GM12872 (cell line): Measurements from ENCODE around the gene PACSIN2.

Experiments used
- TF ChIP-seq, protein P1 (sequence below): IDR thresholded peaks from 3 replicates; pipeline ENCODE4 v1.5.1; 2011; ENCODE audit warnings: low read depth, mild to moderate bottlenecking, low read length, moderate library complexity; ENCODE audit not compliant: insufficient read depth

The PACSIN2 gene

GRCh38 chr22:42895541-42895981 lies 119.4 kb downstream of the PACSIN2 start:
- TF ChIP-seq, protein P1, sequence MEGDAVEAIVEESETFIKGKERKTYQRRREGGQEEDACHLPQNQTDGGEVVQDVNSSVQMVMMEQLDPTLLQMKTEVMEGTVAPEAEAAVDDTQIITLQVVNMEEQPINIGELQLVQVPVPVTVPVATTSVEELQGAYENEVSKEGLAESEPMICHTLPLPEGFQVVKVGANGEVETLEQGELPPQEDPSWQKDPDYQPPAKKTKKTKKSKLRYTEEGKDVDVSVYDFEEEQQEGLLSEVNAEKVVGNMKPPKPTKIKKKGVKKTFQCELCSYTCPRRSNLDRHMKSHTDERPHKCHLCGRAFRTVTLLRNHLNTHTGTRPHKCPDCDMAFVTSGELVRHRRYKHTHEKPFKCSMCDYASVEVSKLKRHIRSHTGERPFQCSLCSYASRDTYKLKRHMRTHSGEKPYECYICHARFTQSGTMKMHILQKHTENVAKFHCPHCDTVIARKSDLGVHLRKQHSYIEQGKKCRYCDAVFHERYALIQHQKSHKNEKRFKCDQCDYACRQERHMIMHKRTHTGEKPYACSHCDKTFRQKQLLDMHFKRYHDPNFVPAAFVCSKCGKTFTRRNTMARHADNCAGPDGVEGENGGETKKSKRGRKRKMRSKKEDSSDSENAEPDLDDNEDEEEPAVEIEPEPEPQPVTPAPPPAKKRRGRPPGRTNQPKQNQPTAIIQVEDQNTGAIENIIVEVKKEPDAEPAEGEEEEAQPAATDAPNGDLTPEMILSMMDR = no peak

DNA sequence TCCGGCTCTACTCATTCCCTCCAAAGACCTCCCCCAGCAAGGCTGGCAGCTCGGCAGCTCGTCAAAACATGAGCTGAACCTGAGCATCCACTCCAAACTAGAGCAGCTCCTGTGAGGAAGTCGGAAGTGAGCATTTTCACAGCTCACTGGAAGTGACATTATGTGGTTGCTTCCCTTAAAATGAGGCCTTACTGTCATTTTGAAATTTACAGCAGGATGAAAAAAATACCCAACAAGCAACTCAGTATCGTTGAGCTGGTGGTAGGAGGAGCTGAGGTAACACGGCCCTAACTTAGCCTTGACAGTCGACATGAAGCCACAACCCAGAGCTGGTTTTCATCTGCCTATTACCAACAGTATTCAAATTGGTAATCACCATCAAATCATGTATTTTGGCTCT lies 119.9 kb downstream of the PACSIN2 start:
- TF ChIP-seq, protein P1 = no peak

- TF ChIP-seq, protein P1 = no peak
These were observed 121.4 kb downstream of the PACSIN2 start for GRCh38 chr22:42893371-42894150.

- TF ChIP-seq, protein P1 = no peak
These were observed 122.2 kb downstream of the PACSIN2 start for GRCh38 chr22:42892571-42893316.

- TF ChIP-seq, protein P1 = no peak
These were observed 122.8 kb downstream of the PACSIN2 start for GRCh38 chr22:42892156-42892555.

GRCh38 chr22:42891696-42892095 lies 123.3 kb downstream of the PACSIN2 start:
- TF ChIP-seq, protein P1 = no peak

DNA sequence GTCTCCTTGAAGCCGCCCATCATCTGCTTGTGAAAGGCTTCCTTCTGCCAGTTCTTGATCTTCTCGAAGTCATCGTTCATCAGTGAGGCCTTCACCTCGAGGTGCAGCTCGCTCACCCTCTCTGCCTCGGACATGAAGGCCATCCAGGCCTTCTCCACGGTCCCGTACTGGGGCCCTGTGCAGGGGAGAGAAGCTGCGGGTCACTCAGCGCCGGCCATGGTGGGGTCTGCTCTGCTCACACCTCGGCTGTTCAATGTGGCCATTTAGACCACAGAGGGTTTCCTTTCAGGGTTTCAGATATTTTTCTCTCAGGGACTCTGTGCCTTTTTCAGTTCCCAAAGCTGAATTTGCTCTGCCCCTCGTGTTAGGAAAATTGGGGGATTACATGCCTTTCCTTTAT lies 123.9 kb downstream of the PACSIN2 start:
- TF ChIP-seq, protein P1 = no peak
